GM23338 (cell line): ENCODE results near the gene IRF6. TPM values are rescaled to one million over a fixed set of nuclear protein-coding genes. Genes with fewer than 3 reads are reported as not detected.

Experiments
- ATAC-seq: fragments of 200-7000 bp; cut with Tn5 transposase; 3 replicates; pipeline ENCODE4 v1.9.1; 2020
- DNase-seq: peaks from one replicate; pipeline ENCODE4 v3.0.0-alpha.2; 2015; ENCODE audit warnings: low spot score
- H2AFZ ChIP-seq: fragments of 200-600 bp; sonication (generic); 2 replicates; pipeline ENCODE4 v1.8.0; 2016; ENCODE audit warnings: antibody characterized with exemption, mild to moderate bottlenecking, moderate library complexity
- H3F3A ChIP-seq: fragments of 200-600 bp; sonication (generic); replicated peaks from 2 replicates; pipeline ENCODE4 v1.8.0; 2017; ENCODE audit warnings: antibody characterized with exemption, mixed run types, low read depth
- H3K27ac ChIP-seq: fragments of 200-600 bp; sonication (generic); 2 replicates; pipeline ENCODE4 v1.6.1; 2016; ENCODE audit warnings: low read depth
- H3K27me3 ChIP-seq: fragments of 200-600 bp; sonication (generic); 2 replicates; pipeline ENCODE4 v1.8.0; 2016; ENCODE audit warnings: mild to moderate bottlenecking, mixed run types, moderate library complexity; ENCODE audit not compliant: insufficient read depth
- H3K36me3 ChIP-seq: fragments of 200-600 bp; sonication (generic); 2 replicates; pipeline ENCODE4 v1.8.0; 2016; ENCODE audit warnings: mild to moderate bottlenecking; ENCODE audit not compliant: insufficient read depth
- H3K4me1 ChIP-seq: fragments of 200-600 bp; sonication (generic); 2 replicates; pipeline ENCODE4 v1.8.0; 2016; ENCODE audit warnings: mild to moderate bottlenecking, moderate library complexity; ENCODE audit not compliant: insufficient read depth
- H3K4me2 ChIP-seq: fragments of 200-600 bp; sonication (generic); 2 replicates; pipeline ENCODE4 v1.7.1; 2017; ENCODE audit warnings: mixed run types
- H3K4me3 ChIP-seq: fragments of 200-600 bp; sonication (generic); 2 replicates; pipeline ENCODE4 v1.6.1; 2016; ENCODE audit warnings: mixed run types
- H3K79me2 ChIP-seq: fragments of 200-600 bp; sonication (generic); replicated peaks from 2 replicates; pipeline ENCODE4 v1.8.0; 2017; ENCODE audit warnings: mild to moderate bottlenecking; ENCODE audit not compliant: insufficient read depth
- H3K9me2 ChIP-seq: fragments of 200-600 bp; sonication (generic); 2 replicates; pipeline ENCODE4 v1.8.0; 2017; ENCODE audit not compliant: insufficient read depth
- H4K20me1 ChIP-seq: fragments of 200-600 bp; sonication (generic); replicated peaks from 2 replicates; pipeline ENCODE4 v1.8.0; 2017; ENCODE audit warnings: mild to moderate bottlenecking; ENCODE audit not compliant: insufficient read depth
- H3K27ac Mint-ChIP-seq: 2 replicates; pipeline ENCODE4 v1.8.0; 2020; ENCODE audit warnings: inconsistent platforms, mild to moderate bottlenecking, moderate library complexity, mixed read lengths
- H3K27me3 Mint-ChIP-seq: 3 replicates; pipeline ENCODE4 v1.8.0; 2022; ENCODE audit warnings: low read depth, mild to moderate bottlenecking, moderate library complexity, mixed read lengths, inconsistent platforms; ENCODE audit not compliant: insufficient read depth, poor library complexity
- H3K36me3 Mint-ChIP-seq: 3 replicates; pipeline ENCODE4 v1.8.0; 2021; ENCODE audit warnings: low read depth, mild to moderate bottlenecking, inconsistent platforms, moderate library complexity, mixed read lengths
- H3K4me1 Mint-ChIP-seq: 3 replicates; pipeline ENCODE4 v1.8.0; 2020; ENCODE audit warnings: mild to moderate bottlenecking, inconsistent platforms, mixed read lengths
- H3K4me3 Mint-ChIP-seq: 3 replicates; pipeline ENCODE4 v1.8.0; 2021; ENCODE audit warnings: moderate library complexity, mild to moderate bottlenecking, inconsistent platforms, mixed read lengths
- H3K9me3 Mint-ChIP-seq: 3 replicates; pipeline ENCODE4 v1.8.0; 2020; ENCODE audit warnings: moderate library complexity, mild to moderate bottlenecking, inconsistent platforms, mixed read lengths
- JUNB ChIP-seq: IDR thresholded peaks from one replicate; pipeline ENCODE4 v1.6.1; 2016; ENCODE audit warnings: antibody characterized with exemption; ENCODE audit not compliant: unreplicated experiment
- NANOG ChIP-seq: IDR thresholded peaks from 2 replicates; pipeline ENCODE4 v1.6.1; 2016; ENCODE audit warnings: antibody characterized with exemption, borderline replicate concordance
- POLR2AphosphoS5 ChIP-seq: IDR thresholded peaks from 2 replicates; pipeline ENCODE4 v1.6.1; 2016; ENCODE audit warnings: antibody characterized with exemption, low read depth
- STAT1 ChIP-seq: IDR thresholded peaks from one replicate; pipeline ENCODE4 v1.6.1; 2016; ENCODE audit warnings: antibody characterized with exemption; ENCODE audit not compliant: unreplicated experiment
- ZNF114 ChIP-seq: fragments of 250-450 bp; sonication (Bioruptor Pico); IDR thresholded peaks from 2 replicates; pipeline ENCODE4 v1.5.0; 2020; ENCODE audit warnings: mild to moderate bottlenecking, moderate library complexity
- ZNF331 ChIP-seq: fragments of 250-450 bp; sonication (Bioruptor Pico); IDR thresholded peaks from 2 replicates; pipeline ENCODE4 v1.5.0; 2020; ENCODE audit warnings: low read depth, mild to moderate bottlenecking, moderate library complexity
- polyA plus RNA-seq: library from polyadenylated mRNA; unstranded; fragments of >200 nt; fragmentation: Nextera tagmentation; extraction: Ambion mirVana; gene quantifications from 2 replicates; pipeline ENCODE4 v1.2.1, GENCODE V29; 2016
- total RNA-seq: library from RNA; depleted of rRNA; stranded (reverse); fragments of >200 nt; shearing (Covaris generic); gene quantifications from 2 replicates; pipeline ENCODE4 v1.2.3, GENCODE V29; 2014
- TF ChIP-seq, protein P1 (sequence below), 2 experiments: fragments of 200-600 bp in 1 of 2; sonication (generic) in 1 of 2; conservative IDR thresholded peaks; 2 replicates each; pipeline versions ENCODE4 v1.5.1 to v1.6.1; 2016 to 2017; ENCODE audit warnings: antibody characterized with exemption in 2 of 2, low read depth in 2 of 2, mild to moderate bottlenecking in 2 of 2, moderate library complexity in 1 of 2
- TF ChIP-seq, protein P2 (sequence below): IDR thresholded peaks from 2 replicates; pipeline ENCODE4 v1.6.1; 2016; ENCODE audit warnings: antibody characterized with exemption

The IRF6 gene
- total and polyA plus RNA-seq, 2 experiments from 2014 or later = 4.6 to 11.7 TPM

DNA sequence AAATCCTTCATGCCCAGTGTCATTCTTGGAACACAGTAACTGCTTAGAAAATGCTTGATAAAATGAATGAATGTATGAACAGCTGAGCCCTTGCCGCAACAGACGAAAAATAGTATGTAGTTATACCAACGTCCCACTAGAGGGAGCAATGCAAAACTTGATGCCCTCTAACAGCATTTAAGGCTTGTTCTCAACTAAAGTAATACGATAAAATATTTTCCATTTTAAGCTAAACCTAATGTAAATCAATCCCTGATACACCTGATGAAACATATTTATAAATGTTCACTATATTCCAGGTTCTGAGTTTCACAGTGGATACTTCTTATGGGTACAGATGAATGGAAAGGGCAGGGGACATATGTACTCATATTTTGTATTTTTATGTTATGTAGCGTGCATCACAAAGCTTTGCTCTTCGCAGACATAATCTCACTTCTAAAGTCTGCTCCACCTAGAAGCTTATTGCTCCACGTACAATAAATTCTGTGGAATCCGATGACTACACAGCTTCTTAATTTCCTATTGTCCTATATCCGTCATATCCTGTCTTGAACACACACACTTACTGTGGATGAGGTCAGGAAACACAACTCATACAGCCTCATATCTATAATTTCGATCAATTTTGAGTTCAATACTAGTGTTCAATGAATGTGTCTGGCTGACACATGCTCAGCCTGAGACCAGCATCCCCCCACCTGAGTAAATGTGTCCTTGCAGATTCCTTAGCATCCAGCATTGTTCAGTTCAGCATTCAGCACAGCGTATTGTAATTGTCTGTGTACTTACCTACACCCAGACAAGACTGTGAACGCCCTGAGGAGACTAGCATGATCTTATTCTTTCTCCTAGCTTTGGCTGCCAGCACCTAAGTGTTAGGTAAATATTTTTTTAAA lies 17.4 kb upstream of the IRF6 start:
- Histone ChIP-seq H3K4me3 (no peak overlapping the region), H3K4me2 (no peak overlapping the region), H3K4me1 (no peaks in the 10 kb centered on the region; the same call in 1 of the 2 replicates), H2AFZ (peak overlapping the region; percentile 14), H3K79me2 (peaks cover 3% of the 10 kb centered on the region), H4K20me1 (no peaks in the 10 kb centered on the region), H3K9me2 (no peaks in the 10 kb centered on the region), H3K27me3 (no peaks in the 10 kb centered on the region), H3K27ac (no peak overlapping the region), H3K36me3 (no peaks in the 10 kb centered on the region), H3F3A (no peaks in the 10 kb centered on the region)
- Mint-ChIP-seq H3K27ac (no peak overlapping the region), H3K4me1 (peaks cover 3% of the 10 kb centered on the region), H3K27me3 (peaks cover 4% of the 10 kb centered on the region), H3K36me3 (no peaks in the 10 kb centered on the region), H3K4me3 (no peak overlapping the region), H3K9me3 (no peaks in the 10 kb centered on the region; the same call in 2 of the 3 replicates)
- peak; percentile 61 for DNase-seq
- TF ChIP-seq NANOG (no peak), JUNB (no peak)
- TF ChIP-seq, protein P1, sequence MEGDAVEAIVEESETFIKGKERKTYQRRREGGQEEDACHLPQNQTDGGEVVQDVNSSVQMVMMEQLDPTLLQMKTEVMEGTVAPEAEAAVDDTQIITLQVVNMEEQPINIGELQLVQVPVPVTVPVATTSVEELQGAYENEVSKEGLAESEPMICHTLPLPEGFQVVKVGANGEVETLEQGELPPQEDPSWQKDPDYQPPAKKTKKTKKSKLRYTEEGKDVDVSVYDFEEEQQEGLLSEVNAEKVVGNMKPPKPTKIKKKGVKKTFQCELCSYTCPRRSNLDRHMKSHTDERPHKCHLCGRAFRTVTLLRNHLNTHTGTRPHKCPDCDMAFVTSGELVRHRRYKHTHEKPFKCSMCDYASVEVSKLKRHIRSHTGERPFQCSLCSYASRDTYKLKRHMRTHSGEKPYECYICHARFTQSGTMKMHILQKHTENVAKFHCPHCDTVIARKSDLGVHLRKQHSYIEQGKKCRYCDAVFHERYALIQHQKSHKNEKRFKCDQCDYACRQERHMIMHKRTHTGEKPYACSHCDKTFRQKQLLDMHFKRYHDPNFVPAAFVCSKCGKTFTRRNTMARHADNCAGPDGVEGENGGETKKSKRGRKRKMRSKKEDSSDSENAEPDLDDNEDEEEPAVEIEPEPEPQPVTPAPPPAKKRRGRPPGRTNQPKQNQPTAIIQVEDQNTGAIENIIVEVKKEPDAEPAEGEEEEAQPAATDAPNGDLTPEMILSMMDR (conservative IDR thresholded peaks at IDR 0.05; ENCODE audit: low read depth in 2 of 2) = peak; percentile 72 to 76
- ATAC-seq = peak; percentile 59

DNA sequence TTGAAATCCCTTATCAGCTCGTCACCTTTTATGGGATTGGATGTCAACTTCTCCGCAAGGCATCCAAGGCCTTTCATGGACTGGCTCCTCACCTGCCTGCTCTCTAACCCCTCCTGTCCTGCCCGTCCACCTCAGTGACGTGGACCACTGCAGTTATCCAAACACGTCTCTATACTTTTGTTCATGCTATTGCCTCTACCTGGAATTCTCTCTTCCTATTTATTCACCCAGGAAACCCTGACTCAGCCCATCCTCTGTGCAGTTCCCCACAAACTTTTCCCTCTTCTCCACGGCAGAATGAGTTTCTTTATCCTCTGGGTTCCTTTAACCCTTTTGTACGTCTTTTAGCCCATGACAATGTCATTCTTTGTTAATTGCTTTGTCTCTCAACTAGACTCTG lies 16.8 kb upstream of the IRF6 start:
- Histone ChIP-seq H2AFZ (peak overlapping the region; percentile 8; the same call in 1 of the 2 replicates), H3K27ac (no peak overlapping the region), H3F3A (no peaks in the 10 kb centered on the region), H3K4me2 (no peak overlapping the region), H3K4me3 (no peak overlapping the region), H4K20me1 (no peaks in the 10 kb centered on the region), H3K9me2 (no peaks in the 10 kb centered on the region), H3K27me3 (no peaks in the 10 kb centered on the region), H3K4me1 (no peaks in the 10 kb centered on the region; the same call in 1 of the 2 replicates), H3K36me3 (no peaks in the 10 kb centered on the region), H3K79me2 (no peaks in the 10 kb centered on the region)
- Mint-ChIP-seq H3K27me3 (peaks cover 4% of the 10 kb centered on the region), H3K9me3 (no peaks in the 10 kb centered on the region; the same call in 2 of the 3 replicates), H3K36me3 (no peaks in the 10 kb centered on the region), H3K4me3 (no peak overlapping the region), H3K27ac (no peak overlapping the region), H3K4me1 (peaks cover 3% of the 10 kb centered on the region)
- ATAC-seq (no peak; the same call in 2 of the 3 replicates), DNase-seq (no peak)
- TF ChIP-seq ZNF114 (CRISPR knock-in tag) (no peak), STAT1 (no peak), POLR2AphosphoS5 (no peak), ZNF331 (CRISPR knock-in tag) (no peak), JUNB (no peak)
- TF ChIP-seq, protein P1 (conservative IDR thresholded peaks at IDR 0.05; ENCODE audit: low read depth in 2 of 2) = no peak
- TF ChIP-seq, protein P2, sequence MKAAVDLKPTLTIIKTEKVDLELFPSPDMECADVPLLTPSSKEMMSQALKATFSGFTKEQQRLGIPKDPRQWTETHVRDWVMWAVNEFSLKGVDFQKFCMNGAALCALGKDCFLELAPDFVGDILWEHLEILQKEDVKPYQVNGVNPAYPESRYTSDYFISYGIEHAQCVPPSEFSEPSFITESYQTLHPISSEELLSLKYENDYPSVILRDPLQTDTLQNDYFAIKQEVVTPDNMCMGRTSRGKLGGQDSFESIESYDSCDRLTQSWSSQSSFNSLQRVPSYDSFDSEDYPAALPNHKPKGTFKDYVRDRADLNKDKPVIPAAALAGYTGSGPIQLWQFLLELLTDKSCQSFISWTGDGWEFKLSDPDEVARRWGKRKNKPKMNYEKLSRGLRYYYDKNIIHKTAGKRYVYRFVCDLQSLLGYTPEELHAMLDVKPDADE = no peak
